Stimulated activated CD8-positive, alpha-beta memory T cell treated with anti-CD3 and anti-CD28 coated beads, Interleukin-12 subunit alpha, Interleukin-12 subunit beta, amount 100 ng/mL, for 1 hour (primary cell): ENCODE measurements around the gene RAC2.
A peak's percentile ranks its signal among the peaks of the same experiment; 100 is the strongest.

Source experiments
- DNase-seq: peaks from one replicate; pipeline ENCODE4 v3.0.0-alpha.2; 2020; ENCODE audit warnings: low read depth

Gene RAC2

GRCh38 chr22:37221424-37222333 is 22.4 kb downstream of the RAC2 start:
- no peak for DNase-seq

GRCh38 chr22:37220543-37220981 is 23.5 kb downstream of the RAC2 start:
- DNase-seq = no peak

- DNase-seq = no peak
Measured at GRCh38 chr22:37219533-37219932, 24.5 kb downstream of the RAC2 start.

GRCh38 chr22:37218771-37219411 is 25.2 kb downstream of the RAC2 start:
- peak; percentile 67 for DNase-seq

- DNase-seq = no peak
Measured at GRCh38 chr22:37218399-37218770, 25.7 kb downstream of the RAC2 start.

- DNase-seq = no peak
Measured at GRCh38 chr22:37215890-37216289, 28.2 kb downstream of the RAC2 start.

GRCh38 chr22:37214731-37215030 is 29.4 kb downstream of the RAC2 start:
- no peak for DNase-seq

- DNase-seq = no peak
Measured at GRCh38 chr22:37213941-37214730, 29.9 kb downstream of the RAC2 start.

- DNase-seq = no peak
Measured at GRCh38 chr22:37213218-37213855, 30.7 kb downstream of the RAC2 start.

- no peak for DNase-seq
Measured at GRCh38 chr22:37212174-37212906, 31.7 kb downstream of the RAC2 start, which contains the start of gene SSTR3. TSS of gene SSTR3 (minus strand) at chr22:37212477. CDS start at chr22:37207803, 4,674 bp downstream.

GRCh38 chr22:37211866-37212173 is 32.2 kb downstream of the RAC2 start:
- no peak for DNase-seq

GRCh38 chr22:37211075-37211865 is 32.8 kb downstream of the RAC2 start:
- DNase-seq = no peak

- DNase-seq = no peak
Measured at GRCh38 chr22:37210041-37210803, 33.8 kb downstream of the RAC2 start.

GRCh38 chr22:37209140-37209845 is 34.8 kb downstream of the RAC2 start:
- no peak for DNase-seq

- no peak for DNase-seq
Measured at GRCh38 chr22:37208401-37209139, 35.5 kb downstream of the RAC2 start.

- no peak for DNase-seq
Measured at GRCh38 chr22:37207981-37208380, 36.1 kb downstream of the RAC2 start.

- DNase-seq = no peak
Measured at GRCh38 chr22:37206841-37207821, 36.9 kb downstream of the RAC2 start.
